ENCODE results near the gene GPA33.
"Not testable (repeated sequence)": the region's sequence is repeated elsewhere in the genome, so short reads cannot be mapped to it uniquely, and the experiment has no call there.

The GPA33 gene

DNA sequence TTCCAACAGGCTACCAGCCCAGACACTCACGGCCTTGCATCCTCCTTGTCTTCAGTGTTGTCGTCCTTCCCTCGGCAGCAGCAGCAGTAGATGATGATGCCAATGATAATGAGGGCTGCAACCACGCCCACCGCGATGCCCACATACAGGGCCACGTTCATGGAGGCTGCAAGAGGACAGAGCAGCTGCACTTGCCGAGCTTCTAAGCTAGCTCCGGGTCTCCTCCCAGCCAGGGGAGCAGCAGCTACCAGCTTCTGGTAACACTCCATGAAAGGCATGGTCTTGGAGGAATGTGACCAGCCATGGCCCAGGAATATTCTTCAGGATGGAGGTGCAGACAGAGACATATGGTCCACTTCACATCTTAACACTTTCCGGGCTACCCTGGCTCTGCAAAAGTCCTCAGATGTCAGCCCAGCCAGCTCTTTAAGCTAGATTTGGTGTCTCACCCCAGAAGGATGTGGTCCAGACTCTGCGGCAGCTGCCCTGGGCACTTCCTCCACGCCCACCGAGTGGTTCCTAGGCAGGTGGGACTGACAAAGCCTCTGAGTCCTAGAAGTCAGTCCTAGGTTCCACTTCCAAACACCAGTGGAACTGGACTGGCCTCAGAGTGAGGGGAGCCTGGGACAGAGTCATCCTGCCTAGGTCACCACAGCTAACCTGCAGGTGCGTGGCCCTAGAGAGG lies 35.1 kb downstream of the GPA33 start:
- no peak for DNase-seq

DNA sequence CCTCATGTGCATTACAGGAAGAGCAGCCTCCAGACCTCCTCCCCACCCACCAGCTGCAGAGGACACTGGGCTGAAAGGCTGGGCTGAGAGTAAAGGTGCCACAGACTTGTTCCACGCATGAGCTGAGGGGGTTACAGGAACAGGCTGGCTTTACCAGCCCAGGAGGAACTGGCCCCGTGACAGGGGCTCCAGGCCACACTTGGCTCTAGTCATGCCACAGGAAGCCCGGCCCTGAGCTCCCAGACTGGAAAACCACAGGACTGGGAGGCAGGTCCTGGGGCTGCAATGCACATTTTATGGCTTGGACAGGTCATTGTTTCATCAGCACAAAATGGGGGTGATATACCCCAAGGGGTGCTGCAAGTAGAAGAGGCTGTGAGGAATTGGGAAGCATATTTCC lies 35.6 kb downstream of the GPA33 start:
- DNase-seq, result no peak

DNA sequence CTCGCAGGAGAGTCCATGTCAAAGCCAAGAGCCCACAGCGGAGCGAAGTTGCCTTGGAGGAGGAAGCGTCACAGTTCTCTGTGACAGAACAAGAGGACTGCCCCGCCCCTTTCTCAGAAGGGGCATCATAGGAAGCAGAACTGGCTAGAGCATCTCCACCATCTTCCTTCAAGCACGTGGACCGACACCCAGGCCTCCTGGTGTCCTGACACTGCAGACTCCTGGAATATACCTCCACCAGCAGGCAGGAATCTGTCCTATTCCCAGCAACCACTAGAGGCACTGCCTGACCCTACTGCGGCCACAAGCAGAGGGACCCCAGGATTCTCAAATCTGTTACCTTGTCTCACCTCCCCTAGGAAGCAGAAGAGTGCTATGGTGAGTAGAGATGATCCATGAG lies 37.8 kb downstream of the GPA33 start:
- no peak for DNase-seq

DNA sequence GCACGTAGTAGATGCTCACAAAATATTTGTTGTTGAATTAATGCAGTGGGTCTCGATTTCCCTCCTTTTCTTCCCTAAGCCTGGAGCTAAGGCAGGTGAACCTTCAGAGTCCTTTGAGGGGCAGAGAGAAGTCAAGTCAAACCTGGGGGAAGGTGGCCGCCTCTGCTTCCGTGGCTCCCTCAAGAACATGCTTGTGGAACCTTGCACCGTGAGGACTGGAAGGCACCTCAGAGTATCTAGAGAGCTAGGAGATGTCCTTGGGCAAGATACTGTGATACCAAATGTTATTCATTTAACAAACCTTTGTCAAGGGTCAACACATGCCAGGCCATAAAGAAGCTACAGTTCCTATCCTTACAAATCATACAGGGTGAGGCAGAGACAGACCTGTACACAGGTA lies 38.3 kb downstream of the GPA33 start:
- DNase-seq, result no peak

DNA sequence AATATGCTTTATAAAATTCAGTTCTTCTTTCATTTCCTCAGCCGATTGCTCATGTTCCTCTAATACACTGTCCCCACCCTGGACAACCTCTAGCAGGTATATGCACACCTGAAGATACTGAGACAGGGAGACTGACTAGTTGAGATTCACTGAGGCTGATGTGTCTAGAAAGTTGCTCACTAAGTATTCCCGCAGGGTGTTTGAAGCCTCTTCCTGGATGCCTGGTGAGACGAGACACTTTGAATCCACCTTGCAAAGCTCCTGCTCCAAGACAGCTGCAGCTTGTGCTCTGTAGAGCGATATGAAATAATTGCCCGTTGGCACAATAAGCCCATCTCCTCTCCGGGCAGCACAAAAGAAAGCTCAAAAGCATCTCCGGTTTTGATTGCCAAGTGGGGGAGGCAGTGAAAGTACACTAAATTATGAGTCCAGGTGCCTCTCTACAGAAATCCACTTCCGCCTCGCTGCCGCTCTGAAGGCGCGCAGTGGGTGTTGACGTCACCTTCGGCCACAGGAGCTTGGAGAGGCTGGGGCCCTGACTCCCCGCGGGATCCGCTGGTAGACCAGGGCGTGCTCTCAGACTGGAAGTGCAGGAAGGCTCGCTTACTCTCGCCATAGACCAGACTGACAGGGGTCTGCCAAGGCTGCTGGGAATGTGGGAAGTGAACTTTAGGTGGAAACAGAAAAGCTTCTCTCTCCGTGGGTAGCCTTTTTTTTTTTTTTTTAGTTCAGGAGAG lies 46.3 kb downstream of the GPA33 start:
- DNase-seq, result no peak

DNA sequence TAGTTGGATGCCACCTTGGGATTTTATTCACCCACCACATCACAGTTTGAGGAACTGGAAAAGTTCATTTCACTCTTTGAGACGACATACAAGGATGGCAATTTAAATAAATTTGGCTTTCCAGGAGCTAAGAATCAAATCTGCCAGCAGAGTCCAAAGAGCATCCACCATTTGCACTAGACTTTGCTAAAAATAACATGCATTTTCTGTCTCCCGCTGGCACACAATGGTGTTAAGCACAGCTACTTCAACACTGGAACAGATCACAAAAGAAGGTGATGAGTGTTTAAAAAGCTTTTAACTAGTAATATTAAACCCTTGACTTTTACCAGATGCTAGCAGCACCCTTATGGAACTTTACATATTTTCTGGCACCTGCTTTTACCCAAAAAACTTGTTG lies 56.5 kb downstream of the GPA33 start:
- no peak for DNase-seq

DNA sequence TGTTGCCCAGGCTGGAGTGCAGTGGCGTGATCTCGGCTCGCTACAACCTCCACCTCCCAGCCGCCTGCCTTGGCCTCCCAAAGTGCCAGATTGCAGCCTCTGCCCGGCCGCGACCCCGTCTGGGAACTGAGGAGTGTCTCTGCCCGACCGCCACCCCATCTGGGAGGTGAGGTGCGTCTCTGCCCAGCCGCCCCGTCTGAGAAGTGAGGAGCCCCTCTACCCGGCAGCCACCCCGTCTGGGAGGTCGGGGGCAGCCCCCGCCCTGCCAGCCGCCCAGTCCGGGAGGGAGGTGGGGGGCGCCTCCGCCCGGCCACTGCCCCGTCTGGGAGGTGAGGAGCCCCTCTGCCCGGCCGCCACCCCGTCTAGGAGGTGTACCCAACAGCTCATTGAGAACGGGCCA lies 60.6 kb downstream of the GPA33 start:
- not testable (repeated sequence) for DNase-seq

DNA sequence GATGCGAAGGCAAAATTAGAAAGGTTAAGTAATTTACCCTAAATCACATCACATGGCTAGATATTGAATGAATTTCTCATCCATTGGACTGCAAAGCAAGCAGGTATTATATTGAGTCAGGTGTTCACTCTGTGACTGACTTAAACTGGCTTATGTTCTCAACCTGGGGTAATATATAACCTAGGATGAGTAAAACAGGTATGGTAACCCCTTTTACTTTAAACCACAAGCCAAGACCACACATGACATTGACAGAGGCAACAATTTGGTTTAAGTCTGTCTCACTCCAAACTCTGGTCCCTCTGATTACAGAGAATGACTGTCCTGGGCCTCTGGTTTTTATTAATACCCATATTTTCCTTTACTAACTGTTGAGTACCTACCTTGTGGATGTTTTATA lies 67.8 kb downstream of the GPA33 start:
- DNase-seq, result no peak

DNA sequence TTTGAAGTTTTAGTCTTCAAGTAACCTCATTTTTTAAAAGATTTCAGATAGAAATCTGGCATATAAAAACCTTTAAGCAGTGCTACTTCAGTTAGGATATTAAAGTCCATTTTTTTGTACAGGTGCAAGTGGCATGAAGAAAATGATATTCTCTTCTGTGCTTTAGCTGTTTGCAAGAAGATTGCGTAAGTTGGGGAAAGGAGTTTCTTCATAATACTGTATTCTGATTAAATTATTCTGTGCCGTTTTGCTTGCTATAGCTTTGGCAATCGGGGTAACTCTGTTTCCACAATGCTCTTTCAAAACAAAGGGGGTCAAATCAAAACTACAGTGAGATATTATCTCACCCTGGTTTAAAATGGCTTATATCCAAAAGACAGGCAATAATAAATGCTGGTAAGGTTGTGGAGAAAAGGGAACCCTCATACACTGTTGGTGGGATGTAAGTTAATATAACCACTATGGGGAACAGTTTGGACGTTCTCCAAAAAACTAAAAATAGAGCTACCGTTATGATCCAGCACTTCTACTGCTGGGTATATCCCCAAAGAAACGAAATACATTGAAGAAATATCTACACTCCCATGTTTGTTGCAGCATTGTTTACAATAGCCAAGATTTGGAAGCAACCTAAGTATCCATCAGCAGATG lies 74.0 kb downstream of the GPA33 start:
- DNase-seq, result peak; percentile 2

DNA sequence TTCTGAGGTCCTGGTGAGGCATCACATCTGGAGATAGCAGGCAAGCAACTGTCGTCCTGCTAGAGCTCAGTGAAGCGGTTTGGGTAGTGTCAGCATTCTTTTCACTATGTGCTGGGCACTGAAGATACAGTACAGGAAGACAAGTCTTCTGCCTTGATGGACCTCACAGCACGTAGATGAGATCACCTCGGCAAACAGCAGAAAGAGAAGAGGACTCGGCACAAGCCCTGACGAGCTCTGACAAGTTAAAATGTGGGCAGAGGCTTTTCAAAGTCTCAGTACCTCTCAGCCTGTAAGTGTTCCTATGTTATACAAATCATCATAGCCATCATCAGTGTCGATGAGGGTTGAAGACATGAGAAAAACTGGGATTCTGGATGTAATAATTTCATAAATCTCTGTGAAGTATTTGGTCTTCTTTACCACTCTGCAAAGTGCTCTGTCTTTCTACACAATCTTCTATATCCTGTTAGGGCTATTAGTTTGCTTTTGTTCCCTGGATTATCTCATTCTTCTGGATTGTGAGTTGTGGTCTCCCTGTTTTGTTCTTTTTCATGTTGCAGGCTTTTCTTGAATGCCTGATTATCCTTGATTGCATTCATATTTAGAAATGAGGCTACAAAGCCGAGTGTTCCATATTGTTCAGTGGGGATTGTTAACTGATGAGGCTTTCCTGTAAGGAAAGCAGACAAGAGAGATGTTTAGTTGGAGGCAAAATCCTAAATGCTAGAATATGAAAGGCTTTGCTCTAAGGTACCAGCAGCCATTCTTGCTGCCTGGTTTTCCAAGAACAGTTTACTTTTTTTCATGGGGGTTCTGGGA lies 76.9 kb downstream of the GPA33 start:
- no peak for DNase-seq

DNA sequence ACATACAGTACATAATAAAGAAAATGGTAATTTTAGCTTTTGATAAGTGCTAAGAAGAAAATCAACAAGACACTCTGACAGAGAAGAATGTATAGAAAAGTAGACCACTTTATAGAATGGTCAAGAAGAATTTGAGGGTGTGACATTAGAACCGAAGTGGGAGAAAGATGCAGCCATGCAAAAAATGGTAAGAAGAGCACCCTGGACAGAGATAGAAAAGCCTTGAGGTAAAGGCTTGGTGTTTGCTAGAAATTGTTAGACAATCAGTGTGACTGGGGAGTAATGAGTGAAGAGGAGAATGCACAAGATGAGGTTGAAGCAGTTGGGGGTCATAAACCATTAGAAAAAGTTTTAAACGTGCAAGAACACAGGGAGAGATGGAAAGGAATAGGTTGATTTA lies 77.6 kb downstream of the GPA33 start:
- no peak for DNase-seq

DNA sequence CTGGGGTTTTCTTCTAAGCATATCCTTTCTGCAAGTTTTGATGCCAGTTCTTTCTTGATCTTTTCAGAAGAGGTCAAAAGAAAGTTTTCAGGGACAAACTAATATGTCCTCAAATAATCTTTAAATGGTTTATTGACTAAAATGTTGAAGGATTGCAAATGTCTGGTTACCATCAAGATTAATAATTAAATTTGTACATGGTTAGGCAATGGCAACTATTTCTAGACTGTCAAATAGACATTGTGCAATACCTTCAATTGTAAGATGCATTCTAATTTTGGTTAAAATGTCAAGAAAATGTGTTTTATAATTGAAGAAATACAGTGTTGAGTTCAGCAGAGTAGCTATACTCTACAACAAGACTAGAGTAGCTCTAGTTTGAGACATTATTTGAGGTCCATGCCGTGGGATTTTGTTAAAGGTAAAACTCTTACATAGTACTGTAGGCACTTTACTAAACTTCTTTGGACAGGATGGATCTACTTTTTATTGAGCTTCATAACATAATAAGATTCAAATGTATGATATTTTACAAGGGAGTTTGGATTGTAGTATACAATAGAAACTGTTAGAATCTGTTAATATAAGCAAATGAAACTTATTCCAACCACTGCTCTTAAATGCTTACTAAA lies 78.5 kb downstream of the GPA33 start:
- DNase-seq, result no peak

DNA sequence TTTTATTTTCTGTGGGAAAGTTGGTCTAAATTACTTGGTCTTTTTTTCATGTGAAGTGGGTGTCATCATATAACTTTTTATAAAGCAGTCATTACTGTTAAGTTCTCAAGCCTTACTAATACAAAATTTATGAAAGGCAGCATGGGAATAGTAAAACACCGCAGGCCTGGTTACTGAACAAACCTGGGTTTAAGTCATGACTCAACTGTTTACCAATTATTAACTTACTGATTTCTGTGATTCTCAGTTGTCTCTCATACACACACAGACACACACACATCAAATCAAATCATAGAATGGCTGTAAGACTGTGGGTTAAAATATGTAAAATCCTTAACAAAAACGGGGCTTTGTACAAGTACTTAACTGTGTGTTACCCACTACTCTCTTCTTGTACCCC lies 86.5 kb downstream of the GPA33 start:
- no peak for DNase-seq
